Neural cell (in vitro differentiated cells): ENCODE measurements around the gene GRIFIN. TPM values are rescaled to one million over a fixed set of nuclear protein-coding genes. Genes with fewer than 3 reads are reported as not detected.

Source experiments
- H2AFZ ChIP-seq: fragments of 200-600, 300-800 bp; sonication (generic), shearing (Covaris generic); 2 replicates; pipeline ENCODE4 v1.6.0; 2014; ENCODE audit warnings: low read depth, mild to moderate bottlenecking, antibody characterized with exemption, low read length, moderate library complexity
- H3F3A ChIP-seq: fragments of 200-600 bp; shearing (Covaris generic); 2 replicates; pipeline ENCODE4 v1.6.1; 2016; ENCODE audit warnings: mild to moderate bottlenecking, moderate library complexity, mixed read lengths, antibody characterized with exemption, low read length; ENCODE audit not compliant: insufficient read depth, poor library complexity, severe bottlenecking
- H3K27ac ChIP-seq: fragments of 200-600, 300-800 bp; sonication (generic), shearing (Covaris generic); 2 replicates; pipeline ENCODE4 v1.5.1; 2014; ENCODE audit warnings: mild to moderate bottlenecking, low read length, moderate library complexity
- H3K27me3 ChIP-seq: fragments of 300-800, 200-600 bp; sonication (generic), shearing (Covaris generic); 2 replicates; pipeline ENCODE4 v1.6.0; 2014; ENCODE audit warnings: mild to moderate bottlenecking, low read depth, low read length, moderate library complexity; ENCODE audit not compliant: insufficient read depth
- H3K36me3 ChIP-seq: fragments of 300-800, 200-600 bp; sonication (generic), shearing (Covaris generic); 2 replicates; pipeline ENCODE4 v1.5.1; 2014; ENCODE audit warnings: mild to moderate bottlenecking, antibody characterized with exemption, low read length, moderate library complexity; ENCODE audit not compliant: insufficient read depth
- H3K4me2 ChIP-seq: fragments of 300-800, 200-600 bp; sonication (generic), shearing (Covaris generic); 2 replicates; pipeline ENCODE4 v1.6.0; 2014; ENCODE audit warnings: mild to moderate bottlenecking, low read length
- H3K4me3 ChIP-seq: fragments of 300-800, 200-600 bp; sonication (generic), shearing (Covaris generic); 2 replicates; pipeline ENCODE4 v1.5.1; 2014; ENCODE audit warnings: mild to moderate bottlenecking, low read length, moderate library complexity
- H3K79me2 ChIP-seq: fragments of 200-600 bp; shearing (Covaris generic); replicated peaks from 2 replicates; pipeline ENCODE4 v1.6.0; 2014; ENCODE audit warnings: mild to moderate bottlenecking, low read length, moderate library complexity; ENCODE audit not compliant: insufficient read depth
- H3K9ac ChIP-seq: fragments of 300-800, 200-600 bp; sonication (generic), shearing (Covaris generic); 2 replicates; pipeline ENCODE4 v1.6.1; 2016; ENCODE audit warnings: mild to moderate bottlenecking, low read length, mixed read lengths
- H3K9me2 ChIP-seq: fragments of 200-600 bp; shearing (Covaris generic); 2 replicates; pipeline ENCODE4 v1.6.1; 2016; ENCODE audit warnings: mild to moderate bottlenecking, low read length, mixed read lengths; ENCODE audit not compliant: insufficient read depth
- H3K9me3 ChIP-seq: fragments of 200-600, 300-800 bp; sonication (generic), shearing (Covaris generic); 2 replicates; pipeline ENCODE4 v1.6.1; 2016; ENCODE audit warnings: mild to moderate bottlenecking, mixed run types, low read length, moderate library complexity, mixed read lengths
- H4K20me1 ChIP-seq: fragments of 200-600 bp; shearing (Covaris generic); 2 replicates; pipeline ENCODE4 v1.6.1; 2016; ENCODE audit warnings: mild to moderate bottlenecking, mixed run types; ENCODE audit not compliant: insufficient read depth
- EP300 ChIP-seq: fragments of 450-650 bp; conservative IDR thresholded peaks from 2 replicates; pipeline ENCODE4 v1.6.1; 2014; ENCODE audit warnings: antibody characterized with exemption, mild to moderate bottlenecking, moderate library complexity; ENCODE audit not compliant: poor library complexity, severe bottlenecking
- EZH2 ChIP-seq: fragments of 200-600, 300-800 bp; shearing (Covaris generic), sonication (generic); IDR thresholded peaks from 2 replicates; pipeline ENCODE4 v1.6.1; 2014; ENCODE audit warnings: antibody characterized with exemption, low read length, borderline replicate concordance, mild to moderate bottlenecking; ENCODE audit not compliant: insufficient read depth, poor library complexity, severe bottlenecking
- MXI1 ChIP-seq: fragments of 450-650 bp; conservative IDR thresholded peaks from 2 replicates; pipeline ENCODE4 v1.6.1; 2014; ENCODE audit warnings: antibody characterized with exemption, mild to moderate bottlenecking; ENCODE audit not compliant: poor library complexity, severe bottlenecking
- POLR2AphosphoS5 ChIP-seq: IDR thresholded peaks from 2 replicates; pipeline ENCODE4 v1.6.1; 2012
- RAD21 ChIP-seq: fragments of 450-650 bp; conservative IDR thresholded peaks from 2 replicates; pipeline ENCODE4 v1.6.1; 2014; ENCODE audit warnings: antibody characterized with exemption, mild to moderate bottlenecking, moderate library complexity
- SMC3 ChIP-seq: fragments of 450-650 bp; conservative IDR thresholded peaks from 2 replicates; pipeline ENCODE4 v1.6.1; 2014; ENCODE audit warnings: antibody characterized with exemption, mild to moderate bottlenecking, moderate library complexity; ENCODE audit not compliant: poor library complexity
- TAF1 ChIP-seq: IDR thresholded peaks from 2 replicates; pipeline ENCODE4 v1.6.1; 2012; ENCODE audit warnings: low read depth
- polyA plus RNA-seq: library from polyadenylated mRNA; depleted of rRNA; stranded (reverse); fragments of >200 nt; gene quantifications from 2 replicates; pipeline ENCODE4 v1.2.3, GENCODE V29; 2014
- TF ChIP-seq, protein P1 (sequence below): fragments of 450-650 bp; IDR thresholded peaks from 2 replicates; pipeline ENCODE4 v1.5.1; 2014; ENCODE audit warnings: antibody characterized with exemption, mild to moderate bottlenecking, moderate library complexity; ENCODE audit not compliant: poor library complexity, severe bottlenecking
- TF ChIP-seq, protein P2 (sequence below): IDR thresholded peaks from 2 replicates; pipeline ENCODE4 v1.6.1; 2012; ENCODE audit warnings: borderline replicate concordance

GRIFIN gene
- polyA plus RNA-seq, 1 donor from 2014 or later: not detected

DNA sequence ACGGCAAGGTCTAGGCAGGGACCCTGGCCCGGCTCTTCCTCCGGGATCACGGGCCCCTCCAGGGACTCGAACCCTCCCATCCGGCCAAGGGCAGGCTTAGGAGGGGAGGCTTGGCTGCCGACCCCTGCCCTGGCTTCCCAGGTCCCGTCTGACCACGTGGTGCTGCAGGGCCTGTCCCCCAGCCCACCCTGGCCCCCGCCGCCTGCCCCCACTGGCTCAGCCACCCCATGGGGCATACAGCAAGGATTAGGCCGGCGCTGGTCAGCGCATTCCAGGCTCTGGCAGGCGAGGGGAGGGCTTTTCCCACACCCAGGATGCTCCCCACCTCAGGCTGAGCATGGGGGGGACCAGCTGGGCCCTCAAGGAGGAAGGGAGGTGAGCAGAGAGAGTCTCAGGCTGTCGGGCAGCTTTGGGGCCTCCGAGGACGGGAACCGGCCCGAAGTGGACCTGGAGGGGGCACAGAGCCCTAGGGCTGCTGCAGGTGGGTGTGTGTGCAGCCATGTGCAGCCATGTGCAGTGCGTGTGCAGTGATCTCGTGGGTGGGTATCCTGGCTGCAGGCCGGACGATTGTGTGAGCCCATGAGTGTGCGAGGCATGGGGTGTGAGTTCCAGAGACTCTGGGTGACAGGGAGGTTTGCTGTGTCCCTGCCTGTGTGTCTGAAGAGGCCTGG lies 713 bp upstream of the GRIFIN start:
- H3F3A ChIP-seq: no peaks in the 10 kb centered on the region
- no peak overlapping the region for H3K4me3 ChIP-seq
- H3K9me2 ChIP-seq: no peaks in the 10 kb centered on the region
- no peak overlapping the region for H3K9ac ChIP-seq
- no peaks in the 10 kb centered on the region for H3K9me3 ChIP-seq
- H3K79me2 ChIP-seq: no peaks in the 10 kb centered on the region
- TF ChIP-seq EZH2 (no peak), EP300 (no peak), SMC3 (no peak)
- no peaks in the 10 kb centered on the region for H3K36me3 ChIP-seq
- H3K4me2 ChIP-seq: no peak overlapping the region
- H4K20me1 ChIP-seq: no peaks in the 10 kb centered on the region
- H2AFZ ChIP-seq: no peak overlapping the region
- H3K27me3 ChIP-seq: no peaks in the 10 kb centered on the region
- H3K27ac ChIP-seq: no peak overlapping the region

DNA sequence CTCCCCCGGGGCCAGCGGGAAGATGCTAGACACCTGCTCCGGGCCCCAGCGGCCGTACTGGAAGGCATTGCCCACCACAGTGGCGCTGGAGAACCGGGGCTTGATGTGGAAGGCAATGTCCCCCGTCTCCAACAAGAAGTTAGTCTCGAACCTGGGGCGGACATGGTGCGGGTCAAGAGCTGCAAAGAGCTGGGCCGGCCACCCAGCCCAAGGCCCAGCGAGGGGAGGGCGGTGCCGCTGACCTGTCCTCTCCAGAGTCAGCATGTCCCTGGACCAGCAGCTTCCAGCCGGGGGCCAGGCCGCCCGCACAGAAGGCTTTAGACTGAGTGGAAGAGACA lies 551 bp downstream of the GRIFIN start:
- Histone ChIP-seq H3K9me3 (no peaks in the 10 kb centered on the region), H3K4me2 (no peak overlapping the region), H3K4me3 (no peak overlapping the region), H3K79me2 (no peaks in the 10 kb centered on the region), H3K9me2 (no peaks in the 10 kb centered on the region), H3K36me3 (no peaks in the 10 kb centered on the region), H2AFZ (no peak overlapping the region), H3K9ac (no peak overlapping the region), H3K27me3 (no peaks in the 10 kb centered on the region), H3K27ac (no peak overlapping the region), H4K20me1 (no peaks in the 10 kb centered on the region), H3F3A (no peaks in the 10 kb centered on the region)
- TF ChIP-seq MXI1 (no peak), SMC3 (no peak), RAD21 (no peak), POLR2AphosphoS5 (no peak), EP300 (no peak), TAF1 (no peak), EZH2 (no peak)
- TF ChIP-seq, protein P1, sequence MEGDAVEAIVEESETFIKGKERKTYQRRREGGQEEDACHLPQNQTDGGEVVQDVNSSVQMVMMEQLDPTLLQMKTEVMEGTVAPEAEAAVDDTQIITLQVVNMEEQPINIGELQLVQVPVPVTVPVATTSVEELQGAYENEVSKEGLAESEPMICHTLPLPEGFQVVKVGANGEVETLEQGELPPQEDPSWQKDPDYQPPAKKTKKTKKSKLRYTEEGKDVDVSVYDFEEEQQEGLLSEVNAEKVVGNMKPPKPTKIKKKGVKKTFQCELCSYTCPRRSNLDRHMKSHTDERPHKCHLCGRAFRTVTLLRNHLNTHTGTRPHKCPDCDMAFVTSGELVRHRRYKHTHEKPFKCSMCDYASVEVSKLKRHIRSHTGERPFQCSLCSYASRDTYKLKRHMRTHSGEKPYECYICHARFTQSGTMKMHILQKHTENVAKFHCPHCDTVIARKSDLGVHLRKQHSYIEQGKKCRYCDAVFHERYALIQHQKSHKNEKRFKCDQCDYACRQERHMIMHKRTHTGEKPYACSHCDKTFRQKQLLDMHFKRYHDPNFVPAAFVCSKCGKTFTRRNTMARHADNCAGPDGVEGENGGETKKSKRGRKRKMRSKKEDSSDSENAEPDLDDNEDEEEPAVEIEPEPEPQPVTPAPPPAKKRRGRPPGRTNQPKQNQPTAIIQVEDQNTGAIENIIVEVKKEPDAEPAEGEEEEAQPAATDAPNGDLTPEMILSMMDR: no peak
- TF ChIP-seq, protein P2, sequence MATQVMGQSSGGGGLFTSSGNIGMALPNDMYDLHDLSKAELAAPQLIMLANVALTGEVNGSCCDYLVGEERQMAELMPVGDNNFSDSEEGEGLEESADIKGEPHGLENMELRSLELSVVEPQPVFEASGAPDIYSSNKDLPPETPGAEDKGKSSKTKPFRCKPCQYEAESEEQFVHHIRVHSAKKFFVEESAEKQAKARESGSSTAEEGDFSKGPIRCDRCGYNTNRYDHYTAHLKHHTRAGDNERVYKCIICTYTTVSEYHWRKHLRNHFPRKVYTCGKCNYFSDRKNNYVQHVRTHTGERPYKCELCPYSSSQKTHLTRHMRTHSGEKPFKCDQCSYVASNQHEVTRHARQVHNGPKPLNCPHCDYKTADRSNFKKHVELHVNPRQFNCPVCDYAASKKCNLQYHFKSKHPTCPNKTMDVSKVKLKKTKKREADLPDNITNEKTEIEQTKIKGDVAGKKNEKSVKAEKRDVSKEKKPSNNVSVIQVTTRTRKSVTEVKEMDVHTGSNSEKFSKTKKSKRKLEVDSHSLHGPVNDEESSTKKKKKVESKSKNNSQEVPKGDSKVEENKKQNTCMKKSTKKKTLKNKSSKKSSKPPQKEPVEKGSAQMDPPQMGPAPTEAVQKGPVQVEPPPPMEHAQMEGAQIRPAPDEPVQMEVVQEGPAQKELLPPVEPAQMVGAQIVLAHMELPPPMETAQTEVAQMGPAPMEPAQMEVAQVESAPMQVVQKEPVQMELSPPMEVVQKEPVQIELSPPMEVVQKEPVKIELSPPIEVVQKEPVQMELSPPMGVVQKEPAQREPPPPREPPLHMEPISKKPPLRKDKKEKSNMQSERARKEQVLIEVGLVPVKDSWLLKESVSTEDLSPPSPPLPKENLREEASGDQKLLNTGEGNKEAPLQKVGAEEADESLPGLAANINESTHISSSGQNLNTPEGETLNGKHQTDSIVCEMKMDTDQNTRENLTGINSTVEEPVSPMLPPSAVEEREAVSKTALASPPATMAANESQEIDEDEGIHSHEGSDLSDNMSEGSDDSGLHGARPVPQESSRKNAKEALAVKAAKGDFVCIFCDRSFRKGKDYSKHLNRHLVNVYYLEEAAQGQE: no peak
